ENCODE results near the gene FCN2. TPM values are rescaled to one million over a fixed set of nuclear protein-coding genes. Genes with fewer than 3 reads are reported as not detected.

Gene FCN2
- total and polyA plus RNA-seq, 10 donors = 0.38 to 7.6 (median 1.8) TPM; not detected in 1

DNA sequence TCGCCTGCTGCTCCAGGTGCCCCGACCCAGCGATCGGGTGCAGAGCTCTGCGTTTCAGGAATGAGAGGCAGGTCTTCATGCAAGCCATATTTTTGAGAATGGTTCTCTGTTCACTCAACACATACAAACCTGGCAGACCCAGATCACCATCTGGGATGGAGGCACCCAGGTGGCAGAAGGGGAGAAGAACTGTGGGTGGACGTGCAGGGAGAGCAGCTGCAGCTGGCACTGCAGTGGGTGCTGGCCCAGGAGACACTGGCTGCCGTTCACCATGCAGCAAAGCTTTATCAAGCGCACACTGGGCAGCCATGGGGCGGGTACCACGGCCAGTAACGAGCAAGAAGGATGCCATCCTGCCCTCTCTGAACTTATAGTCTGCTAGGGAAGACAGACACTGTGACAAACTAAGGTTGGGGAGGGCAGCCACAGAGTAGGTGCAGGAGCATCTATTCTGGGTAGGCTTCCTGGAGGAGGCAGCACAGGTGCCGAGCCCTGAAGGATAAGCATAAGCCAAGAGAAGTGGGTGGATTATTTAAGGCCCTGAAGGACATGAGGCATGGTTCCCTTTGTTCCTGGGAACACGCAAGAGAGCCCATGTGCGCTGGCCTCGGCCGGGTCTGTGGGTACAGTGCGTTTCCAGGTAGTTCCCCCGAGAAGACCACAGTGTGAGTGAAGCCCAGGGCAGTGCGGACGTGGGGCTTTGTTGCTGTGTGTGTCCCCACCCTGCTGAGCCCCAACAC is 46.2 kb upstream of the FCN2 start:
- H3K4me1 ChIP-seq = no peaks in the 10 kb centered on the region
- DNase-seq = no peak
- H3K4me3 ChIP-seq = no peak overlapping the region
- TF ChIP-seq POLR2A (IDR thresholded peaks at IDR 0.05) (no peak), POLR2AphosphoS5 (IDR thresholded peaks at IDR 0.05) (no peak)
- TF ChIP-seq, protein P1, sequence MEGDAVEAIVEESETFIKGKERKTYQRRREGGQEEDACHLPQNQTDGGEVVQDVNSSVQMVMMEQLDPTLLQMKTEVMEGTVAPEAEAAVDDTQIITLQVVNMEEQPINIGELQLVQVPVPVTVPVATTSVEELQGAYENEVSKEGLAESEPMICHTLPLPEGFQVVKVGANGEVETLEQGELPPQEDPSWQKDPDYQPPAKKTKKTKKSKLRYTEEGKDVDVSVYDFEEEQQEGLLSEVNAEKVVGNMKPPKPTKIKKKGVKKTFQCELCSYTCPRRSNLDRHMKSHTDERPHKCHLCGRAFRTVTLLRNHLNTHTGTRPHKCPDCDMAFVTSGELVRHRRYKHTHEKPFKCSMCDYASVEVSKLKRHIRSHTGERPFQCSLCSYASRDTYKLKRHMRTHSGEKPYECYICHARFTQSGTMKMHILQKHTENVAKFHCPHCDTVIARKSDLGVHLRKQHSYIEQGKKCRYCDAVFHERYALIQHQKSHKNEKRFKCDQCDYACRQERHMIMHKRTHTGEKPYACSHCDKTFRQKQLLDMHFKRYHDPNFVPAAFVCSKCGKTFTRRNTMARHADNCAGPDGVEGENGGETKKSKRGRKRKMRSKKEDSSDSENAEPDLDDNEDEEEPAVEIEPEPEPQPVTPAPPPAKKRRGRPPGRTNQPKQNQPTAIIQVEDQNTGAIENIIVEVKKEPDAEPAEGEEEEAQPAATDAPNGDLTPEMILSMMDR (IDR thresholded peaks at IDR 0.05 in 8 of 11, conservative IDR thresholded peaks at IDR 0.05 in 3 of 11) = no peak
- H3K27me3 ChIP-seq (replicated peaks in 1 of 7) = no peaks in the 10 kb centered on the region
- H3K36me3 ChIP-seq = peaks cover 0 to 70% (median 2%) of the 10 kb centered on the region in 6 donors
- intact Hi-C loops (cut with DNase I; ENCODE audit: low total_unique reads) = no loop called here
- H3K9me3 ChIP-seq = no peaks in the 10 kb centered on the region
- WGBS, 5 donors = 86 to 91% (median 89%) methylated on average over 12 to 20 of the region's 20 CpGs
- H3K27ac ChIP-seq = no peak overlapping the region

DNA sequence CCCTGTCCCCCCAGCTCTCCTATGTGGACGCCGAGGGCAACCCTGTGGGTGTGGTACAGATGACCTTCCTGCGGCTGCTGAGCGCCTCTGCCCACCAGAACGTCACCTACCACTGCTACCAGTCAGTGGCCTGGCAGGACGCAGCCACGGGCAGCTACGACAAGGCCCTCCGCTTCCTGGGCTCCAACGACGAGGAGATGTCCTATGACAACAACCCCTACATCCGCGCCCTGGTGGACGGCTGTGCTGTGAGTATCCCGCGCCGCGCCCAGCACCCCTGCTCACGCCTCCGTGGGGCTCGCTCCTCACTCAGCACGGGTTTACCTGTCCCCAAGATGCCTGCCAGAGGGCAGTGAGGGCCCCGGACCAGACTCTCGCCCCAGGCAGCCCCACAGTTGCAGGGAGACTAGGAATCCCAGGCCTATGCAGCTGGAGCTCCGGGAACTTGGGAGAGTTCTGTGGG is 45.6 kb upstream of the FCN2 start:
- no peaks in the 10 kb centered on the region for H3K27me3 ChIP-seq (replicated peaks in 1 of 7)
- peaks cover 0 to 66% (median 2%) of the 10 kb centered on the region in 6 donors for H3K36me3 ChIP-seq
- WGBS, 5 donors = 88 to 97% (median 94%) methylated on average over 12 to 25 of the region's 25 CpGs
- no peak overlapping the region for H3K4me3 ChIP-seq
- no peaks in the 10 kb centered on the region for H3K9me3 ChIP-seq
- intact Hi-C loops (cut with DNase I; ENCODE audit: low total_unique reads) = no loop called here
- no peak for DNase-seq
- no peaks in the 10 kb centered on the region for H3K4me1 ChIP-seq
- no peak overlapping the region for H3K27ac ChIP-seq
- TF ChIP-seq POLR2AphosphoS5 (IDR thresholded peaks at IDR 0.05) (no peak), POLR2A (IDR thresholded peaks at IDR 0.05) (no peak)
- TF ChIP-seq, protein P1 (IDR thresholded peaks at IDR 0.05 in 8 of 11, conservative IDR thresholded peaks at IDR 0.05 in 3 of 11) = no peak

DNA sequence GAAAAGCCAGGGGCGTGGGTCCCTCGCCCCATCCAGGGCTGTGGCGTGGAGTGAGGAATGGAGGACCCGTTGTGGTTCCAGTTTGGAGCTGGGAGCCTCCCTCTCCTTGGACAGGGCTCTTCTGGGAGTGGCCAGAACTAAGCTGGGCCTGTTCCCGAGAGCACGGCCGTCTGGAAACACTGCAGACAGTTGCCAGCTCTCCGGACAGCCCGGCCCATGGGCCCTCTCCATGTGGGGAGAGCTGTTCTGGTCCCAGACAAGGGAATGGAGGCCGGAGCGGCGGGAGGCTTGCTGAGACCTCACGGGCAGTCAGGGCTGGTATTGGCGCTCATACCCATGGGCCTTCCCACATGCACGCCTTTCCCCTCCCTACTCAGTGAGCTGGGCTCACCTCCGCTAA is 45.2 kb upstream of the FCN2 start:
- TF ChIP-seq POLR2A (IDR thresholded peaks at IDR 0.05) = no peak
- TF ChIP-seq, protein P1 (IDR thresholded peaks at IDR 0.05 in 8 of 11, conservative IDR thresholded peaks at IDR 0.05 in 3 of 11) = no peak
- no peak overlapping the region for H3K27ac ChIP-seq
- no peaks in the 10 kb centered on the region for H3K9me3 ChIP-seq
- H3K4me3 ChIP-seq = no peak overlapping the region
- no peak for DNase-seq
- intact Hi-C loops (cut with DNase I; ENCODE audit: low total_unique reads) = no loop called here
- WGBS, 5 donors = 80 to 94% (median 90%) methylated on average over 13 to 16 of the region's 16 CpGs; no CpG with 5 or more reads in 1 of the 5 donors
- H3K36me3 ChIP-seq = peaks cover 0 to 61% (median under 1%) of the 10 kb centered on the region in 6 donors
- no peaks in the 10 kb centered on the region for H3K27me3 ChIP-seq (replicated peaks in 1 of 7)
- no peaks in the 10 kb centered on the region for H3K4me1 ChIP-seq

DNA sequence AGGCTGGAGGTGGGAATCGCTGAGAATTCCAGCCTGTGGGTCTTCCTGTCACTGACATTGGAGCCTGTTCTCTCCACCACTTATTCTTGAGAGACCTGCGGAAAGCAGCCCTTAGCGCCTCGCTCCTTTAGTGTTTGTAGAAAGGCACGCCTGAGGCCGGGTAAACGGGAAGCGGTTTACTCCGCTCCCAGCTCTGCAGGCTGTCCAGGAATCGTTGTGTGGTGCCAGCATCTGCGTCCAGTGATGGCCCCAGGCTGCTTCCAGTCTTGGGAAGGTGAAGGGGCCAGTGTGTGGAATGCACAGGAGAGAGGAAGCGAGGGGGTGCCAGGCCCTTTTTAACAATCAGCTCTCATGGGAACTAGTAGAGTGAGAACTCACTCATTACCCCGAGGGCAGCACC is 44.6 kb upstream of the FCN2 start:
- intact Hi-C loops (cut with DNase I; ENCODE audit: low total_unique reads) = no loop called here

More for the DNA sequence above, 44.6 kb upstream of the FCN2 start:
- DNase-seq = no peak
- 82 to 93% (median 89%) methylated on average over 11 to 13 of the region's 13 CpGs for WGBS, 5 donors
- TF ChIP-seq, protein P1 (IDR thresholded peaks at IDR 0.05 in 8 of 11, conservative IDR thresholded peaks at IDR 0.05 in 3 of 11) = no peak
- no peak for TF ChIP-seq POLR2AphosphoS5 (IDR thresholded peaks at IDR 0.05)
- TF ChIP-seq POLR2A (IDR thresholded peaks at IDR 0.05) = no peak
- H3K27ac ChIP-seq = no peak overlapping the region
- H3K27me3 ChIP-seq (replicated peaks in 1 of 7) = no peaks in the 10 kb centered on the region
- no peaks in the 10 kb centered on the region for H3K9me3 ChIP-seq
- peaks cover 0 to 56% (median 0%) of the 10 kb centered on the region in 6 donors for H3K36me3 ChIP-seq
- H3K4me3 ChIP-seq = no peak overlapping the region
- no peaks in the 10 kb centered on the region for H3K4me1 ChIP-seq
